PC-9 (cell line): ENCODE results near the gene CAMKMT. TPM values are rescaled to one million over a fixed set of nuclear protein-coding genes. Genes with fewer than 3 reads are reported as not detected.

Experiments used
- BruUV-seq: library from RNA; stranded (reverse); fragments of 400-500 nt; replicated peaks from 2 replicates; lab custom pipeline; 2021; lab: Mats Ljungman, UMichigan
- CTCF ChIA-PET: fragments of 300-600 bp; sonication (Branson Sonifier 250); formaldehyde crosslinking; loops from one replicate; lab custom pipeline; 2022; ENCODE audit warnings: antibody characterized with exemption; lab: Charles Lee
- POLR2A ChIA-PET: fragments of 300-600 bp; sonication (Branson Sonifier 250); formaldehyde crosslinking; loops from one replicate; lab custom pipeline; 2022; ENCODE audit warnings: antibody characterized with exemption; ENCODE audit not compliant: unreplicated experiment; lab: Charles Lee
- DNase-seq, 2 experiments: peaks; one replicate each; pipeline versions ENCODE4 v3.0.0 to v3.0.0-alpha.2; 2015 to 2022; ENCODE audit warnings: mixed read lengths in 1 of 2
- H2AFZ ChIP-seq: fragments of 200-600 bp; sonication (generic); 2 replicates; pipeline ENCODE4 v1.8.1; 2017; ENCODE audit warnings: antibody characterized with exemption
- H3F3A ChIP-seq: fragments of 200-600 bp; sonication (generic); 2 replicates; pipeline ENCODE4 v1.8.1; 2017; ENCODE audit warnings: antibody characterized with exemption, mild to moderate bottlenecking, low read depth; ENCODE audit not compliant: insufficient read depth
- H3K27ac ChIP-seq: fragments of 200-600 bp; sonication (generic); 2 replicates; pipeline ENCODE4 v1.6.1; 2016; ENCODE audit warnings: mixed run types
- H3K27me3 ChIP-seq: fragments of 200-600 bp; sonication (generic); 2 replicates; pipeline ENCODE4 v1.6.1; 2016; ENCODE audit warnings: low read depth, mixed run types; ENCODE audit not compliant: insufficient read depth
- H3K36me3 ChIP-seq: fragments of 200-600 bp; sonication (generic); 2 replicates; pipeline ENCODE4 v1.6.1; 2016; ENCODE audit warnings: low read depth, mixed run types
- H3K4me1 ChIP-seq: fragments of 200-600 bp; sonication (generic); replicated peaks from 2 replicates; pipeline ENCODE4 v1.6.1; 2016; ENCODE audit warnings: mixed run types; ENCODE audit not compliant: insufficient read depth
- H3K4me2 ChIP-seq: fragments of 200-600 bp; sonication (generic); 2 replicates; pipeline ENCODE4 v1.6.1; 2017; ENCODE audit warnings: mixed run types
- H3K4me3 ChIP-seq: fragments of 200-600 bp; sonication (generic); 2 replicates; pipeline ENCODE4 v1.6.1; 2016; ENCODE audit warnings: mixed run types
- H3K79me2 ChIP-seq: fragments of 200-600 bp; sonication (generic); 2 replicates; pipeline ENCODE4 v1.6.1; 2017; ENCODE audit warnings: low read depth, mixed run types
- H3K9me2 ChIP-seq: fragments of 200-600 bp; sonication (generic); 2 replicates; pipeline ENCODE4 v1.8.1; 2017; ENCODE audit warnings: mild to moderate bottlenecking; ENCODE audit not compliant: insufficient read depth
- H3K9me3 ChIP-seq: fragments of 200-600 bp; sonication (generic); 2 replicates; pipeline ENCODE4 v1.8.1; 2016; ENCODE audit warnings: low read depth; ENCODE audit not compliant: insufficient read depth
- H4K20me1 ChIP-seq: fragments of 200-600 bp; sonication (generic); 2 replicates; pipeline ENCODE4 v1.8.1; 2017; ENCODE audit not compliant: insufficient read depth
- CTCF ChIP-seq: fragments of 200-600 bp; sonication (generic); conservative IDR thresholded peaks from 2 replicates; pipeline ENCODE4 v1.6.1; 2017; ENCODE audit warnings: mixed run types, antibody characterized with exemption, mild to moderate bottlenecking, moderate library complexity
- EZH2 ChIP-seq: fragments of 200-600 bp; sonication (generic); IDR thresholded peaks from 2 replicates; pipeline ENCODE4 v1.8.0; 2017; ENCODE audit warnings: antibody characterized with exemption, low read depth
- intact Hi-C: fragments of 100-400 bp; cut with micrococcal nuclease; formaldehyde crosslinking; loops from one replicate; pipeline ENCODE4 v1.10.0; 2022; ENCODE audit not compliant: unreplicated experiment
- total RNA-seq: library from RNA; stranded (reverse); gene quantifications from 2 replicates; pipeline ENCODE4 v1.2.3, GENCODE V29; 2021

The CAMKMT gene
- total RNA-seq, 1 experiment from 2014 or later: 17.9 TPM

- H2AFZ ChIP-seq: no peak overlapping the region
- H3K79me2 ChIP-seq: no peaks in the 10 kb centered on the region
- H4K20me1 ChIP-seq: no peaks in the 10 kb centered on the region
- no peak for DNase-seq
- TF ChIP-seq EZH2: no peak
- TF ChIP-seq CTCF: no peak
- no peaks in the 10 kb centered on the region for H3F3A ChIP-seq
- H3K36me3 ChIP-seq: no peaks in the 10 kb centered on the region
- no peaks in the 10 kb centered on the region for H3K4me1 ChIP-seq
- CTCF ChIA-PET: no interaction called here
- H3K9me2 ChIP-seq: no peaks in the 10 kb centered on the region
- intact Hi-C loops: no loop called here
- no TSS peak for BruUV-seq
- no peaks in the 10 kb centered on the region for H3K9me3 ChIP-seq
- no peaks in the 10 kb centered on the region for H3K27me3 ChIP-seq
- POLR2A ChIA-PET: no interaction called here
- H3K4me3 ChIP-seq: no peak overlapping the region
- H3K27ac ChIP-seq: no peak overlapping the region
- H3K4me2 ChIP-seq: no peak overlapping the region
Observed at GRCh38 chr2:44663471-44664073, 301.8 kb downstream of the CAMKMT start.

DNA sequence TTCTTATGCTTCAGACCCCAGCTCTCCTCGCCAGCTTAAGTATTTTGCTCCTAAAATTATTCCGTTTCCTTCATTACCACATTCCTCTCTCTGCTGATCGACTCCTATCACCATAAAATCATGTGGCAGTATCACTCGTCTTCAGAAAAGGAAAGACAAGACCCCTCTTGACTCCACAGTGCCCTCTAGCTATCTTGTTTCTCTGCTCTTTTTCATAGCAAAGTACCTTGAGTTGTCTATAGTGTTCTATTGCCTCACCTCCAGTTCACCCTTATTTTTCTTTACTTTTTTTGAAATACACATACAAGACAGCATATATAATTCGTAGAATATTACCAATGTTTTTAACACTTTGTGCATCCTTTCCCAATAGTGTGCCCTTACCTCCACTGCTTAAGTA lies 306.6 kb downstream of the CAMKMT start:
- TF ChIP-seq CTCF (peak; percentile 40; the same call in 1 of the 2 replicates), EZH2 (no peak)
- DNase-seq: no peak
- H3K79me2 ChIP-seq: no peaks in the 10 kb centered on the region
- H3K27me3 ChIP-seq: no peaks in the 10 kb centered on the region
- H2AFZ ChIP-seq: no peak overlapping the region
- no peaks in the 10 kb centered on the region for H3K9me2 ChIP-seq
- H3K4me3 ChIP-seq: no peak overlapping the region
- H3K4me1 ChIP-seq: no peaks in the 10 kb centered on the region
- no TSS peak for BruUV-seq
- no peaks in the 10 kb centered on the region for H3F3A ChIP-seq
- CTCF ChIA-PET: interaction anchor here (0.7 kb wide), 1 partner anchor 122 kb away, joined by 4 read pairs; no protein-coding TSS in a partner anchor
- intact Hi-C loops: no loop called here
- H4K20me1 ChIP-seq: no peaks in the 10 kb centered on the region
- POLR2A ChIA-PET: interaction anchor here (0.6 kb wide), 1 partner anchor 36 kb away, joined by 21 read pairs; no protein-coding TSS in a partner anchor
- H3K36me3 ChIP-seq: no peaks in the 10 kb centered on the region
- H3K9me3 ChIP-seq: no peaks in the 10 kb centered on the region
- no peak overlapping the region for H3K4me2 ChIP-seq
- no peak overlapping the region for H3K27ac ChIP-seq

DNA sequence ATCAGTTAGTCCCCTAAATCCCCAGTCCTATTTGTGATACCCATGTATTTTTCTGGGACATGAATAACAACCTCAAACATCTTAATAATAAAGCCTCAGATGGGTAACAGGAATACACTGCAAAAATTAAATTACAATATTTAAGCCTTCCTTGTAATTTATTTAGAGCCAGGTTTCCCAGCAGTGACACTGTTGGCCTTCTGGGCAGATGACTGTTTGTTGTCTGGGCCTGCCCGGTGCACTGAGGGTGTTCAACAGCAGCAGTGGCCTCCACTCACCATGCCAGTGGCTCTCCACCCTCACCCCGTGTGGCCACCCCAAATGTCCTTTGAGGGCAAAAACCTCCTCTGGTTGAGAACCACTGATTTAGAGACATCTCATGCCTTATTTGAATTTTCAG lies 309.5 kb downstream of the CAMKMT start:
- intact Hi-C loops: no loop called here
- H3K4me3 ChIP-seq: no peak overlapping the region
- no peaks in the 10 kb centered on the region for H3F3A ChIP-seq
- no peaks in the 10 kb centered on the region for H3K9me2 ChIP-seq
- DNase-seq: no peak
- no peaks in the 10 kb centered on the region for H3K36me3 ChIP-seq
- CTCF ChIA-PET: no interaction called here
- H3K27me3 ChIP-seq: no peaks in the 10 kb centered on the region
- POLR2A ChIA-PET: no interaction called here
- H3K4me2 ChIP-seq: no peak overlapping the region
- no peaks in the 10 kb centered on the region for H3K9me3 ChIP-seq
- BruUV-seq: no TSS peak
- TF ChIP-seq CTCF (no peak), EZH2 (no peak)
- H2AFZ ChIP-seq: no peak overlapping the region
- no peaks in the 10 kb centered on the region for H3K79me2 ChIP-seq
- H4K20me1 ChIP-seq: no peaks in the 10 kb centered on the region
- H3K27ac ChIP-seq: no peak overlapping the region
- no peaks in the 10 kb centered on the region for H3K4me1 ChIP-seq
